SU-DHL-6 (cell line): ENCODE measurements around the gene CCL7.

Experiments
- EZH2phosphoT487 ChIP-seq: fragments of 200-600 bp; sonication (generic), shearing (Covaris generic); conservative IDR thresholded peaks from 2 replicates; pipeline ENCODE4 v1.6.1; 2018; ENCODE audit warnings: mild to moderate bottlenecking, antibody characterized with exemption, low read length, moderate library complexity, mixed read lengths
- TF ChIP-seq, protein P1 (sequence below): fragments of 200-600 bp; sonication (generic); IDR thresholded peaks from one replicate; pipeline ENCODE4 v1.5.1; 2017; ENCODE audit warnings: antibody characterized with exemption, mild to moderate bottlenecking, low read length, moderate library complexity; ENCODE audit not compliant: insufficient read depth, poor library complexity, severe bottlenecking

DNA sequence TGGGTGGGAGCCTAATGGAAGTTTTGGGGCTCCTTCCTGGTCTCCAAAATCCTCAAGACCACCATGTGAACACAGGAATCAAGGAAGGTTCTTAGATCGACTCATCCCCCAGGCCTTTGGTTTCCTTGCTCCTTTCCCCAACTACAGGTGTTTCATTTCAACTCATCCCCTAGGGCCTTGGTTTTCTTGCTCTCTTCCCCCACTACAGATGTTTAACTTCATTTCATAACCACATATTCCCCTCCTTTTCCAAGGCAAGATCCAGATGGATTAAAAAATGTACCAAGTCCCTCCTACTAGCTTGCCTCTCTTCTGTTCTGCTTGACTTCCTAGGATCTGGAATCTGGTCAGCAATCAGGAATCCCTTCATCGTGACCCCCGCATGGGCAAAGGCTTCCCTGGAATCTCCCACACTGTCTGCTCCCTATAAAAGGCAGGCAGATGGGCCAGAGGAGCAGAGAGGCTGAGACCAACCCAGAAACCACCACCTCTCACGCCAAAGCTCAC is 15.3 kb downstream of the CCL7 start, which contains the start of gene CCL11:
- TF ChIP-seq, protein P1, sequence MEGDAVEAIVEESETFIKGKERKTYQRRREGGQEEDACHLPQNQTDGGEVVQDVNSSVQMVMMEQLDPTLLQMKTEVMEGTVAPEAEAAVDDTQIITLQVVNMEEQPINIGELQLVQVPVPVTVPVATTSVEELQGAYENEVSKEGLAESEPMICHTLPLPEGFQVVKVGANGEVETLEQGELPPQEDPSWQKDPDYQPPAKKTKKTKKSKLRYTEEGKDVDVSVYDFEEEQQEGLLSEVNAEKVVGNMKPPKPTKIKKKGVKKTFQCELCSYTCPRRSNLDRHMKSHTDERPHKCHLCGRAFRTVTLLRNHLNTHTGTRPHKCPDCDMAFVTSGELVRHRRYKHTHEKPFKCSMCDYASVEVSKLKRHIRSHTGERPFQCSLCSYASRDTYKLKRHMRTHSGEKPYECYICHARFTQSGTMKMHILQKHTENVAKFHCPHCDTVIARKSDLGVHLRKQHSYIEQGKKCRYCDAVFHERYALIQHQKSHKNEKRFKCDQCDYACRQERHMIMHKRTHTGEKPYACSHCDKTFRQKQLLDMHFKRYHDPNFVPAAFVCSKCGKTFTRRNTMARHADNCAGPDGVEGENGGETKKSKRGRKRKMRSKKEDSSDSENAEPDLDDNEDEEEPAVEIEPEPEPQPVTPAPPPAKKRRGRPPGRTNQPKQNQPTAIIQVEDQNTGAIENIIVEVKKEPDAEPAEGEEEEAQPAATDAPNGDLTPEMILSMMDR: no peak
- TF ChIP-seq EZH2phosphoT487: no peak
